K562 (cell line): ENCODE data around the gene LHB. TPM values are rescaled to one million over a fixed set of nuclear protein-coding genes. Genes with fewer than 3 reads are reported as not detected.

Experiments
- FOXP4 ChIP-seq: sonication (generic); formaldehyde crosslinking; IDR thresholded peaks from 2 replicates; pipeline ENCODE4 v1.8.0; 2022; ENCODE audit warnings: mild to moderate bottlenecking, missing genetic modification reagents, borderline replicate concordance
- MLX ChIP-seq, 2 experiments: fragments of 450-650 bp in 1 of 2; sonication (generic) in 1 of 2; formaldehyde crosslinking; conservative IDR thresholded peaks; 2 replicates each; pipeline versions ENCODE4 v1.4.0 to v1.8.1; 2020 to 2022; ENCODE audit warnings: mild to moderate bottlenecking in 1 of 2, missing genetic modification reagents in 1 of 2
- PRDM10 ChIP-seq: fragments of 450-650 bp; IDR thresholded peaks from 2 replicates; pipeline ENCODE4 v1.6.1; 2018; ENCODE audit not compliant: partially characterized antibody
- ZBED1 ChIP-seq: IDR thresholded peaks from 2 replicates; pipeline ENCODE4 v1.6.1; 2014
- polyA plus RNA-seq, 8 experiments: library from polyadenylated mRNA; depleted of rRNA in 4 of 8; stranded (reverse) in 5 of 8; unstranded in 3 of 8; fragments of >200 nt; fragmentation: Nextera tagmentation in 2 of 8; fragmentation: Illumina TruSeq in 1 of 8; extraction: Ambion mirVana in 2 of 8; extraction: Trizol in 1 of 8; gene quantifications; 2 replicates each; pipeline versions ENCODE4 v1.2.1 to v1.2.3, GENCODE V29; 2011 to 2014; ENCODE audit warnings: inconsistent platforms in 1 of 8, missing spikeins in 1 of 8
- total RNA-seq, 7 experiments: library from RNA; depleted of rRNA in 6 of 7; stranded (reverse); fragments of >200 nt in 6 of 7; fragmentation: Illumina TruSeq in 2 of 7; extraction: Trizol in 2 of 7; gene quantifications; 2 replicates each; pipeline versions ENCODE4 v1.2.1 to v1.2.3, GENCODE V29; 2011 to 2021; ENCODE audit warnings: low replicate concordance in 1 of 7

Gene LHB
- total and polyA plus RNA-seq, 9 of the 15 experiments (the other 6 are each of a cell fraction or from before 2014, with no cell fraction given) = 0.54 TPM; not detected in 8

- TF ChIP-seq PRDM10 (peak; percentile 24), ZBED1 (no peak), MLX (CRISPR knock-in tag; conservative IDR thresholded peaks at IDR 0.05) (no peak), FOXP4 (CRISPR knock-in tag) (0 out of 2 replicates have a peak, but pooled peaks have one; percentile 17)
Observed at GRCh38 chr19:48969276-48970138, 47.4 kb downstream of the LHB start (continued).
